Measurements from ENCODE around the gene C12orf75. TPM values are rescaled to one million over a fixed set of nuclear protein-coding genes. Genes with fewer than 3 reads are reported as not detected.
"Not testable (repeated sequence)": the region's sequence is repeated elsewhere in the genome, so short reads cannot be mapped to it uniquely, and the experiment has no call there.

Gene C12orf75
- total RNA-seq, 1 donor from 2014 or later: 43.1 TPM

- Mint-ChIP-seq H3K36me3 (no peaks in the 10 kb centered on the region), H3K4me3 (no peak overlapping the region), H3K9me3 (no peaks in the 10 kb centered on the region), H3K27ac (no peak overlapping the region), H3K27me3 (no peaks in the 10 kb centered on the region), H3K4me1 (ENCODE audit: unreplicated experiment) (peaks cover 9% of the 10 kb centered on the region)
- DNase-seq (ENCODE audit: extremely low spot score, unreplicated experiment): no peak
- TF ChIP-seq CTCF (conservative IDR thresholded peaks at IDR 0.05): no peak
Observed at GRCh38 chr12:105399428-105400081, 69.1 kb downstream of the C12orf75 start.

GRCh38 chr12:105400227-105400626 is 69.7 kb downstream of the C12orf75 start:
- Mint-ChIP-seq H3K27me3 (no peaks in the 10 kb centered on the region), H3K27ac (no peak overlapping the region), H3K9me3 (no peaks in the 10 kb centered on the region), H3K36me3 (no peaks in the 10 kb centered on the region), H3K4me1 (ENCODE audit: unreplicated experiment) (peaks cover 9% of the 10 kb centered on the region), H3K4me3 (no peak overlapping the region)
- no peak for TF ChIP-seq CTCF (conservative IDR thresholded peaks at IDR 0.05)
- DNase-seq (ENCODE audit: extremely low spot score, unreplicated experiment): no peak

- no peaks in the 10 kb centered on the region for H3K36me3 Mint-ChIP-seq
- no peaks in the 10 kb centered on the region for H3K27me3 Mint-ChIP-seq
- no peak for TF ChIP-seq CTCF (conservative IDR thresholded peaks at IDR 0.05)
- H3K4me3 Mint-ChIP-seq: no peak overlapping the region
- DNase-seq (ENCODE audit: extremely low spot score, unreplicated experiment): no peak
- H3K4me1 Mint-ChIP-seq (ENCODE audit: unreplicated experiment): peaks cover 9% of the 10 kb centered on the region
- H3K9me3 Mint-ChIP-seq: no peaks in the 10 kb centered on the region
- H3K27ac Mint-ChIP-seq: no peak overlapping the region
Observed at GRCh38 chr12:105401198-105401597, 70.7 kb downstream of the C12orf75 start.

- Mint-ChIP-seq H3K4me1 (ENCODE audit: unreplicated experiment) (peaks cover 9% of the 10 kb centered on the region), H3K27me3 (no peaks in the 10 kb centered on the region), H3K27ac (no peak overlapping the region), H3K9me3 (no peaks in the 10 kb centered on the region), H3K4me3 (no peak overlapping the region), H3K36me3 (no peaks in the 10 kb centered on the region)
- no peak for TF ChIP-seq CTCF (conservative IDR thresholded peaks at IDR 0.05)
- no peak for DNase-seq (ENCODE audit: extremely low spot score, unreplicated experiment)
Observed at GRCh38 chr12:105402366-105402765, 71.9 kb downstream of the C12orf75 start.

GRCh38 chr12:105403095-105403494 is 72.6 kb downstream of the C12orf75 start:
- no peaks in the 10 kb centered on the region for H3K27me3 Mint-ChIP-seq
- no peaks in the 10 kb centered on the region for H3K9me3 Mint-ChIP-seq
- H3K36me3 Mint-ChIP-seq: no peaks in the 10 kb centered on the region
- H3K4me1 Mint-ChIP-seq (ENCODE audit: unreplicated experiment): peaks cover 9% of the 10 kb centered on the region
- H3K27ac Mint-ChIP-seq: no peak overlapping the region
- no peak overlapping the region for H3K4me3 Mint-ChIP-seq
- no peak for DNase-seq (ENCODE audit: extremely low spot score, unreplicated experiment)
- no peak for TF ChIP-seq CTCF (conservative IDR thresholded peaks at IDR 0.05)

GRCh38 chr12:105404134-105404533 is 73.6 kb downstream of the C12orf75 start:
- H3K9me3 Mint-ChIP-seq; H3K27ac Mint-ChIP-seq; H3K36me3 Mint-ChIP-seq; H3K4me3 Mint-ChIP-seq; DNase-seq (ENCODE audit: extremely low spot score, unreplicated experiment); H3K27me3 Mint-ChIP-seq: not testable (repeated sequence)
- peaks cover 18% of the 10 kb centered on the region for H3K4me1 Mint-ChIP-seq (ENCODE audit: unreplicated experiment)
